EL (cell line): ENCODE data around the gene UQCRQ.
A peak's percentile ranks its signal among the peaks of the same experiment; 100 is the strongest.

ENCODE experiments used
- DNase-seq: peaks from one replicate; pipeline ENCODE4 v3.0.0-alpha.2; 2016

The UQCRQ gene

GRCh38 chr5:132872788-132873118 is 6.3 kb downstream of the UQCRQ start:
- no peak for DNase-seq

DNA sequence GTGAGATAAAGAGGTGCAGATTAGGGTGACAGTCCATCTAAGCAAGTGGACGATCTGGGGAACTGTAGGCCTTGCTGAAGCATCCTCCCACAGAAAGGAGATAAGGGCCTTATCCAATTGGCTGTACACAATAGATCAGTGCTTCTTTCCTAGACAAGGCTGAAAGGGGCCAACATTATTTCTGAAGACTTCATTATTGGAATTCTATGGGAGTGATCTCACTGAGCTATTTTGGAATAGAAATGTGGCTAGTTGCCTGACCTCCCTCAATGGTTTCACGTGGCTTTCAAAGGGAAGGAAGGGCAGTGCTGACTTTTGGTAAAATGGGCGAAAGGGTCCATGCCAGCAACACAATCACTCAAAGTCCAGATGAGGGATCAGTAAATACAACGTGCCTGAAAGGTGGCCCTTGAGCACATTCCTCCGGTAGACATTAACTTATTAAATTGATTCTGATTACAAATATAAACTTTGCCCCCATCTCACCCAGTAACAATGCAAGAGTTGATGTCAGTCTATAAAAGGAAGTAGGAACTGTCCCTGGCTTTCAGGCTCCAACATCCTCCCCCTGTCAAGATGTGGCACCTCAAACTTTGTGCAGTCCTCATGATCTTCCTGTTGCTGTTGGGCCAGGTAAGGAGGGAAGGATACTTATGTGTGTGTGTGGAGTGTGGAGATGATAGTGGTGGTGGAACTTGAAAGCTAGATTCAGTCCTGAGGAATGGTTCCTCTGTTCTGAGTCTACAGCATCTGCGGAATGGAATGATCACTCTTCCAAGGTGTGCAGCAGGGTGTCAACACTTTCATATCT is 6.9 kb downstream of the UQCRQ start, which contains the start of gene LEAP2:
TSS of gene LEAP2 (plus strand) at position 550 of the 811 bp plus-strand sequence. CDS start at position 577, 27 bp downstream.
- DNase-seq = no peak

DNA sequence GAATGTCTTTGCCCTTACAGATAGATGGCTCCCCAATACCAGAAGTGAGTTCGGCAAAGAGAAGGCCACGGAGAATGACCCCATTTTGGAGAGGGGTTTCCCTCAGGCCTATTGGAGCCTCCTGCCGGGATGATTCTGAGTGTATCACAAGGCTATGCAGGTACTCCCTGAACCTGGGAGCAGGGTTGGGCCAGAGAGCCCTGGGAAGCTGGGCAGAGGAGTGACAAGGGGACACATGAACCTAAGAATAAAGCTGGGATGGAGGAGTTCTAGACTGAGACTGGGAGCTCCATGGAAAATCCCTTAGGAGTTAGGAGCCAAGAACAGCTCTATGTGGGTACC is 7.5 kb downstream of the UQCRQ start:
- no peak for DNase-seq

DNA sequence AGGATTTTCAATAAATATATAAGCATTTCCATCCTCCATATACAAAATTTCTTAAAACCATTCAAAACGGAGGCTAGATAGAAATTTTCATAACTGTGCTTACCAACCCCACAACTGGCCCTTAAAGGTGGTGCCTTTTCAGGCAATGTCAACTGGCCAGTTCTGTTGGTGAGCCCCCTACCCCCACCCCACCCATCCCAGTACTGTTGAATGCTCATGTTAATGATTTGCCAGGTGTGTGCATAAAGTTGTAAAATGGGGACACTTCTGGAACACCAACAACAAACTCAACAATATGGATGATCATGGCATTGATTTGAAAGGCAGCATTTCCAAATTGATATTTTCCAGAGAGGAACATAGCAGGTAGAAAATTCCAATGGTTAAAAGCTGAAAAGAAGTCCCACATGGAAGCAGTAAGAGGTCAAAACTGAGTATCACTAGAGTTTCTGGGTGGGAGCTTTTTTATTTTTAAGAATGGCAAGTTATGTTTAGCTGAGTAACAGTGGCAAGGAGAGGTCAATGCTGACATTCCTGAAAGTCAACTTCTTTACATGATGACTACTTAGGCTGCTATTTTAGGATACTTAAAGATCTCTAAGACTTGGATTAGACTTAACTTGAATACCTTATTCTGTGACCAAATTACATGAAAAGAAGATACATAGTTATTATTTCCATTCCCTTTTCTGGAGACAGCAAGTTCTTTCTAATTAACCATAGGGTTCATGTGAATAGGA is 9.7 kb downstream of the UQCRQ start:
- peak; percentile 32 for DNase-seq

DNA sequence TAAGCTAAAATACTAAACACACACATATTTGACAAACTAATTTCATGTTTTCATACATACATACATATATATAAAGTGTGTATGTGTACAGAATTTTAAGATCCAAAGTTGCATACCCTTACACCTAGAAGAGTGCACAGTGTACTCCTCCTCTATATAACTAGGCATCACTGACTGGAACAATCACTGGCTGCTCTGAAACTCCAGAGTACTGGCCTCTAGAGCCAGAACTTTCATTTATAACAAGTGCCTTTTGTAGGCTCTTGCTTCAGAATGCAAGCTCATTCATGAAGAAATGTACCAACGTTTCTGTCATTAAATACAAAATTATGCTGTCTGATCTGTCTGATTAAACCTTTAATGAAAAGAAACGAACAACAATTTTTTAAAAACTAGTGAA is 11.0 kb downstream of the UQCRQ start:
- no peak for DNase-seq

DNA sequence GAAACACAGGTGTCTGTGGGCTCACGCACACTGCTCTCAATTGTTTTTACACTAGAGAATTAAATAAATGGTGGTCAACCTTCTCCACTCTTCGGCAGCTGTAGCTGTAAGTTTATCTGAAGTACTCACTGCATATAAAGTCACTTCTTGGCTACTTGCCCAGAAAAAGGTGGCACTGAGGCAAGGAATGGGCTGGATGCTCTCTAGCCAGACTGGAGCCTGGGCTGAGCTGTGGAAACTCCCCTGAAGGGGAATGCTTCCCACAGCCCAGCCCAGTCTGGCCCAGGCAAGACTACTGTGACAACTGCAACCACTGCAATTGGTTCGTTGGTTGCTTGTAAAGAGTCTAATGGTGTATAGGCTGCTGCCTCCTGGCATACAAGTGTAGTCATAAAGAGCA is 11.5 kb downstream of the UQCRQ start:
- peak; percentile 52 for DNase-seq

GRCh38 chr5:132883261-132883834 is 16.9 kb downstream of the UQCRQ start:
- peak; percentile 73 for DNase-seq

DNA sequence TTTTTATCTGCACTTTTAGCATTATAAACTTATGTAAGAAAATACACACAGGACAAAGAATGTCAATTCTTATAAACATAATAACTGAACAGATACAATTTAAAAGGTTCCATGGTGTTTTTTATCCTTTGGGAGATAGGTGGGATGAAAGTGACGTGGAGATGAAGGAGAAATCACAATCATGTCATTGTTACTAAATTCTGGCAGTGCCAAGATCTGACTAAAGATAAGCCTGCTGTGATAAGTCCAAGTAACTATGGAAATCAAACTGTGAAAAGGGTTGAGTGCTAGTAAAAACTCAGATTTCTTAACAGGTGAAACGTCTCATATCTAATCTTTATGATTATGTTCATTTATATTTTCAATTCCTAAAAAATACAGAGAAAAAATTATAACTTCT is 18.1 kb downstream of the UQCRQ start:
- no peak for DNase-seq

GRCh38 chr5:132886064-132886823 is 19.8 kb downstream of the UQCRQ start:
- DNase-seq = no peak

DNA sequence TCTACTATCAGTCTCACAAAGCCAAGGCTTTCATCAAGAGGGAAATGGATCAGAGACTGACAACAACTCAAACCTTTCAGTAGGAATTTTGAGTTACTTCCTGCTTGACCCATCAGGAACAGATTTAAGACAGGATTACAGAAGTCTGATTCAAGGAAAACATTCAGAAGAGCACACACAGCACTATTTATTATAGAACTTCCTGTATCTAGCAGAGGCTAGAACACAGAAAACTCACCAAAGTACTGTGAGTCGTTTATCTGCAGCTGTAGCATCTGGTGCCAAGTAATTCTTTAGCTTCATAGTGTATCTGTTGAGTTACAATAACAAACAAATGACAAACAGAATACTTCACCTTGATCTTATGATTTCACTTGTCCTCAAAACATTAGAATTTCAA is 20.8 kb downstream of the UQCRQ start:
- no peak for DNase-seq

GRCh38 chr5:132889501-132889900 is 23.1 kb downstream of the UQCRQ start:
- no peak for DNase-seq

GRCh38 chr5:132890817-132891216 is 24.4 kb downstream of the UQCRQ start:
- DNase-seq = no peak

DNA sequence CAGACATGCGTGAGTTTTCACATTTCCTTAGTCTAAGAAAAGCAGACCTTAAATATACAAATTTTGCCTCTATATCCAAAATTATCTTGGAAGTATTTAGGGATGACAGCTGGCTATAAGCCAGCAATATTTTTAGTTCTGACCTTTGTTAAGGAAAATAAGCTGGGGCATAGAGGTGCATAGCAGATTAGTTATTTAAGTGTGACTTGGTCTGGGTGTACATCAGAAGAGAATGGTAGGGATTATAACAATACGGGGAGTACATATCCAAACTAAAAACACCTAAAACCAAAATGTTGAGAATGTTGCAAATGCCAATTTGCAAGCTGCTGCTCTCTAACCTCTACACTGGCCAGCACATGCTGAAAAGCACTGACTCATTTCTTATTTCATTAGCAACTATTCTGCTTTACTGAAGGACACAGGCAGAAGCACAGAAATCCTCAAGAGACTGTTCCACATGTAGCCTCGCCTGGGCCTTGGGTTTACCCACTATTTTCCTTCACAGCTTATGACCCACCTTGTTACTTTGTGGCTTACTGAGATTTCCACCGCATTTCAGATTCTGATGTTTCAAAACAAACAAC is 29.4 kb downstream of the UQCRQ start:
- DNase-seq = no peak

DNA sequence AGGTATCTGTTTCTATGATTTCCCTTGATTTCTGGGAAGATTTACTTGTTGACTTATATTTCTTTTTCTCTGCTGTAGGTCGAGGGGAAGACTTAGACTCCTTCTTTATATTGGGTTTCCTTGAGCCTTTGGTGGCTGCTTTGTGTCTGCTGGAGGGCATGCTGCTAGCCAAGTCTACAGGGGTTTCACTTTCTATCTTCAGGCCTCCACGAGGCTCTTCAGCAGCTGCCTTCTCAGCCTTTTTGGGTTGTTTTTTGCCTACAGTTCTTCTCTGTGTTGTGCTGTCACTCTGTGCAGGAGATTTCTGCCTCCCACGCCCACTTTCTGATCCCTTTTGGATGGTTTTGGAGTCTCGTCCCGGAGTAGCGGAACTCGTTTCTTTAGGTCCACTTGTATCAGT is 30.2 kb downstream of the UQCRQ start:
- no peak for DNase-seq

DNA sequence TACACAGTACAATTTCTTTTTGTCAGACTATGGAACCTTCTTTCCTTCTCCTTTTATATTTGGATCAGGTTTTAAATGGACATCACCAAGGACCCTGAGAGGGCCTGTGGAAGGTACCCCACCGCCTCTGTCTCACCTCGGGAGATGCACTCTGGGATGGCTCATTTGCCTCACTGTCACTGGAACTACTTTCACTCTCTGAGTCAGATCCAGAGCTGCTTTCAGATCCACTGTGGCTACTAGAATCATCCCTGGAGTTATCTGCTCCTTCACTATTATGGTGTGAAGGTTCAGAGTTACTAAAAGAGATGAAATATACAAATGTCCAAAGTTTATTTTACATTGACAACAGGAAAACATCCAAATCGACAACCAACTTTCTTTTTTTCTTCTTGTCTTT is 31.7 kb downstream of the UQCRQ start:
- no peak for DNase-seq

GRCh38 chr5:132901036-132901435 is 34.6 kb downstream of the UQCRQ start:
- no peak for DNase-seq

DNA sequence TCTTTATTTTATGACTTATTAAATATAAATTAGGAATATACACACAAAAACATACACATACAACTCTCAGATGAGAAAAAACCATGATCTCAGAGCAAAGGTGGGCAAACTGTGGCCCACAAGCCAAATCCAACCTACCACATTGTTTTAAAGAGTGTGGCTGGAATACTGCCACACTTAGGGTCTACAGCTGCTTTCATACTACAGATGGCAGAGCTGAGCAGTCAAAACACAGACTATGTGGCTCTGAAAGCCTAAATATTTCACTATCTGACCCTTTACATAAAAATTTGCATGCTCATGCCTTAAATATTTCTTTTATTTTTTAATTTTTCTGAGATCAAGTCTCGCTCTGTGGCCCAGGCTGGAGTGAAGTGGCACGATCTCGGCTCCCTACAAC is 35.3 kb downstream of the UQCRQ start:
- no peak for DNase-seq

- no peak for DNase-seq
Observed at GRCh38 chr5:132905938-132906337, 39.5 kb downstream of the UQCRQ start.

DNA sequence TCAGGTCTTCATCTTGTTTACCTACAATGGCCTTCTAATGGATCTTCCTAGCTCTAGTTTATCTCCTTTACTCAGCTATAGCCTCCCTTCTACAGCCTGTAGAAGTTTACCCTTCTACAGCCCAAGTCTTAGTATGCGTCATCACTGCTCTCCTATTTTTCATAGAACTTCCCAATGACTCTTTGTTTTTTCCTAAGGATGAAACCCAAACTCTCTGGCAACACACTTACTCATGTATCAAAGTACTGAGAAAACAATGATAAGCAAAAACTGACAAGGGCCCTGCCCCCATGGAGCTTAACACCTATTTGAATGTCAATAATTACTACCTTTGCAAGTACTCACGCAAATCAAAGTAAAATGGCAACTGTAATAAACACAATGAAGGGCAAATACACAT is 40.7 kb downstream of the UQCRQ start:
- no peak for DNase-seq

DNA sequence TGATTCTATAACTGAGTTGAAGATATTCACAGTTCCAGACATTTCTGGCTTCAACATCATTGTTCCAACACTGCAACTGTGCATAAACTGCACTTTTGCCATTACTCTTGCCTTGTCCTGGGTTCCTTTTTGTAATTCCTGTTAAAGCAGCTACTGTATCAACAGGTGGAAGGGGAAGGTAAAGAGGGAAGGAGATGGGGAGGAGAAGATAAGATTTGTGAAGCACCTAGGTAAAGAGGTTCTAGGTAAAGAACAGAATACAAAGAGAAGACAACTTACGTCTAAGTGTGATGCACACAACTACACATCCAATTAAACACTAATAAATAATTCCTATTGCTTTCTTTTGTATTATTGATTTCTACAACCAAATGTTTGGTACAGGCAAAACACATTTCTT is 43.3 kb downstream of the UQCRQ start:
- DNase-seq = no peak

- peak; percentile 29 for DNase-seq
Observed at GRCh38 chr5:132915681-132916080, 49.2 kb downstream of the UQCRQ start.

DNA sequence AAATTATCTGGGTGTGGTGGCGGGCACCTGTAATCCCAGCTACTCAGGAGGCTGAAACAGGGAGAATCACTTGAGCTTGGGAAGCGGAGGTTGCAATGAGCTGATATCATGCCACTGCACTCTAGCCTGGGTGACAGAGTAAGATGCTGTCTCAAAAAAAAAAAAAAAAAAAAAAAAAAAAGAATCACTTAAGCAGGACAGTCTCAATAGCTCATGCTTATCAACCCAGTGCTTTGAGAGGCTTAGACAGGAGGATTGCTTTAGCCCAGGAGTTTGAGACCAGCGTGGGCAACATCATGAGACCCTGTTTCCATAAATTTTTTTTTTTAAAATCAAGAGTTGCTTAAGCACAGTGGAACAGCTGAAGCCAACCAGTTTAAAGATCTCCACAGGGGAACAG is 49.6 kb downstream of the UQCRQ start:
- no peak for DNase-seq
